NCI-H82 treated with DMSO at 0.1 percent for 48 hours (cell line): ENCODE results near the gene TMEM87B.
A peak's percentile ranks its signal among the peaks of the same experiment; 100 is the strongest.
"Not testable (repeated sequence)": the region's sequence is repeated elsewhere in the genome, so short reads cannot be mapped to it uniquely, and the experiment has no call there.

Experiments
- DNase-seq: peaks from one replicate; lab custom pipeline; 2025; ENCODE audit not compliant: unreplicated experiment; lab: John Stamatoyannopoulos, UW

The TMEM87B gene

DNA sequence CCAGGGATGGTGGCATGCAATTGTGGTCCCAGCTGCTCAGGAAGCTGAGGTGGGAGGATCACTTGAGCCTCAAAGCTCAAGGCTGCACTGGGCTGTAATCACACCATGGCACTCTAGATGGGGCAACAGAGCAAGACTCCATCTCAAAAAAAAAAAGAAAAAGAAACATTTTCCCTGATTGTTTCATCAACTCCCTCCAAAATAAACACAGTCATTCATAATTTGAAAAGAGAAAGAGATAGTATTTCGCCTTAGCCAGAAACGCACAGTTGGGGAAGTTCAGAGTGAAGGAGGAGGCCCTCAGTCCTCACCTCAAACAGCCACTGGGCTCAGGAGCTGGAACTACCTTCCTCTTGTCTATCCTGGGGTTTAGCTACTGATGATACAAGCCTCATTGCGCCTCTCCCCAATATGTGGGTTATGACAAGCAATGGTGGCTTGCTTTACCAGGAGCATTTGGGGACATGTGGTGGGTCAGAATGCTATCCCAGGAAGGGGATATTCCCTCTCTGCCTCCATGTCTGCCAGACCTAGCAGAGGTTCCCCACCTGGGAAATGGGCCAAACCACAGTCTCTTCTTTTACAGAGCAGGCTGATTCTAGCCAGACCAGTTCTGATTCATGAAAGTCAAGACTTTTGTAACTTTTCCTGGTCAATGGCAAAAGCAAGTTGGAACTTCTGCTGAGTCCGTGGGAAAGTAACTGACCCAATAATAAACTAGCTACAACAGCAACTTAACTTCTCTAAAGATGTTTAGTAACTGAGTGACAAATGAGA lies 22.2 kb upstream of the TMEM87B start:
- no peak for DNase-seq

DNA sequence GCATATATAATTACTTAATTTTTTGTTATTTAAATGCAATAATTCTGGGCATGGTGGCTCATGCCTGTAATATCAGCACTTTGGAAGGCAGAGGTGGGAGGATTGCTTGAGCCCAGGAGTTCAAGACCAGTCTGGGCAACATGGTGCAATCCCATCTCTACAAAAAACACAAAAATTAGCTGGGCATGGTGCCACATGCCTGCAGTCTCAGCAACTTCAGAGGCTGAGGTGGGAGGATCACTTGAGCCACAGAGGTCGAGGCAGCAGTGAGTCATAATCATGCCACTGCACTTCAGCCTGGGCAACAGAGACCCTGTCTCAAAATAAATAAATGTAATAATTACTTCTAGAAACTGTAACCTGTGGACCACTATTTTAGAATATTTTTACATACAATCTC lies 21.5 kb upstream of the TMEM87B start:
- no peak for DNase-seq

DNA sequence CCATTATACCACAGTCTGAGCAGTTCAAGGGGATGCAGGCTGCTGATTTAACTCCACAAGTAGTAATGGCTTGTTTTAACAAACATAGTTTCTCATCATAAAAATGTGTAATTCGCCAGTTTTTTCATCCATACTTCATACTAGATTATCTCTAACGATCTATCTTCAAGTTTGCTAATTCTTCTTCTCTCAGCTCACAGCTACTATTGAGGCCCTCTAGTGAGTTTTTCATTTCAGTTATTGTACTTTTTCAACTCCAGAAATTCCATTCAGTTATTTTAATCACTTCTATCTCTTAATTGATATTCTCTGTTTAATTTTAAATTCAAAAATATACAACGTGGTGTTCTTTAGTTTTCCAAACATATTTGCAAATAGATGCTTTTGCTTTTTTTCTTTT lies 20.1 kb upstream of the TMEM87B start:
- DNase-seq, result no peak

DNA sequence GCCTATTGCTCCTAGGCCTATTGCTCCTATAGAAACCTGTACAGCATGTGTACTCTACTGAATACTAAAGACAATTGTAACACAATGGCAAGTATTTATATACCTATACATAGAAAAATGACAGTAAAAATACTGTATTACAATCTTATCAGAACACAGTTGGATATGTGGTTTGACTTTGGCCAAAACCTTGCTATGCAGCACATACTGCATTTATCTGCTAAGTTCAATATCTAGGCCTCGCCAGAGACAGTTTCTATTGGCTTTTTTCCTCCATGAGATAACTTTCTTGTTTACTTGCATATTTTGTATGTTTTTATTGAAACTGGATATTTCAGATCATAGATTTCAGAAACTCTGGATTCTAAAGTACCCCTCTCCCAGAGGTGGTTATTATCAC lies 19.3 kb upstream of the TMEM87B start:
- DNase-seq, result no peak

DNA sequence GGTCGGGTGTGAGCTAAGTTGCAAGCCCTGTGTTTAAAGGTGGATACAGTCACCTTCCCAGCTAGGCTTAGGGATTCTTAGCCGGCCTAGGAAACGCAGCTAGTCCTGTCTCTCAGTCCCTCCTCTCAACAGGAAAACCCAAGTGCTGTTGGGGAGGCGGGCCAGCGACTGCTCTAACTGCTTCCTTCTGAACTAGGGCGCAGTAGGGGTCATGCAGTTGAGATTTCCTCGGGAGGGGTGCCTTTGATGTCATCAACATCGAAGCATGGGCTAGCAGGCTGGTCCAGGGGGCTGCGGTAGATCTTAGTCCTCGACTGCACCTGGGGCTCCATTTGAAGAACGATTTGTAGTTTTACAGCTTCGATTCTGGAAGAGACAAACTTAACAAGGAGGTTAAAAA lies 15.5 kb upstream of the TMEM87B start:
- DNase-seq, result not testable (repeated sequence)

DNA sequence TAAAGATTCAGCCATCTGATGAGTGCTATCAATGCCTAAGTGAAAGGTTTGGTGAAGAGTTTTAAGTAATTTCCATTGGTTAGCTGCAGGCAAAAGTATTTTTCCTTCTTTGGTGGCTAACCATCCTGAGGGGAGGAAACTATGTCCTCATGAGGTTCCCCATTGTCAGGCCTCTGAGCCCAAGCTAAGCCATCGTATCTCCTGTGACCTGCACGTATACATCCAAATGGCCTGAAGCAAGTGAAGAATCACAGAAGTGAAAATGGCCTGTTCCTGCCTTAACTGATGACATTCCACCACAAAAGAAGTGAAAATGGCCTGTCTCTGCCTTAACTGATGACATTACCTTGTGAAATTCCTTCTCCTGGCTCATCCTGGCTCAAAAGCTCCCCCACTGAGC lies 15.0 kb upstream of the TMEM87B start:
- DNase-seq, result not testable (repeated sequence)

DNA sequence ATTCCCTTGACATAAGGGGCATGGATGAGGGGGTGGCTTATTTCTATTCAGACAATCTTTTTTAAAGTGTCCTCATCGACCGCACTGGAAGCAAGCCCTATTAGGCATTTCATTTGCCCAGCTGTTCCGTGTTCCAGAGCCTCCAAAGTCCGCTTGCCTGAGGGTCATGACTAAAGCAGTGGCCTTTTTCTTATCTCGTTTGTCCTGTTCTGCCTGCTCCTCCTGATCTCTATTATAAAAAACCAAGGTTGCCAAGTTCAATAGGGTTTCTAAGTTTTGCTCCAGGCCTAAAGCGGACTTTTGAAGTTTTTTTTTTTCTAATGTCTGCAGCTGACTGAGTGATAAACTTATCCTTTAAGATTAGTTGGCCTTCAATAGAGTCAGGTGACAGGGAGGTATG lies 13.6 kb upstream of the TMEM87B start:
- not testable (repeated sequence) for DNase-seq

DNA sequence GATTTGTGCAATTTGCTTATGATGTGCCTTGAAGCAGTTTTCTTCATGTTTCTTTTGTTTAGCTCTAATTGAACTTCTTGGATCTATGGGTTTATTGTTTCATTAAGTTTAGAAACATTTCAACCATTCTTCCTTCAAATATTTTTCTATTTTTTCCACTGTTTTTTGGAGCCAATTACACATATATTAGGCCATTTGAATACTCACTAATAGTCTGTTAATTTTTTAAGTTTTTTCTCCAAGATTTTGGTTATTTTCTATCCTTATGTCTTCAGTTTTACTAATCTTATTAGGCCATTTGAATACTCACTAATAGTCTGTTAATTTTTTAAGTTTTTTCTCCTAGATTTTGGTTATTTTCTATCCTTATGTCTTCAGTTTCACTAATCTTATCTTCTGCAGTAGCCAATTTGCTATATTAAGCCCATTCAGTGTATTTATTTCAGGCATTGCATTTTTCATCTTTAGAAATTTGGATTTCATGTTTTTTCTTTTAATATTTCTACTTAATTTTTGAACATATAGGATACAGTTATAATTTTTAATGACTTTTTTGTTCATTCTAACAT lies 9.5 kb upstream of the TMEM87B start:
- no peak for DNase-seq

DNA sequence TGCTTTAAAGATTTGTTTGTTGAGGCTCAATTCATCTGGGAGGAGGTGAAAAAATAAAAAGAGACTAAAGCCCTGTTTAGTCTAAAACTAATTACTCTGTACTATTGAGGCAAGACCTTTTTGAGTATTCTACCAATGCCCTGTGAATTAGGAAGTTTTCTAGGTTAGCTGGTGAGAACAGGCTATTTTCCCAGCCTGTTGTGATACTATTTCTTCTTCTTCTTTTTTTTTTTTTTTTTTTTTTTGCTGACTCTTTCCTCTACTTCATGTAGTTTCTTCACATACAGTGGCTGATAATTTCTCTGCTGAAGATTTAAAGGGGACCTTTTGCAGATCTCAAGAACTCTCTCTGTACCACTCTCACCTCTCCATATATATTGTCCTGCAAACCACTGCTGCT lies 8.8 kb upstream of the TMEM87B start:
- no peak for DNase-seq

DNA sequence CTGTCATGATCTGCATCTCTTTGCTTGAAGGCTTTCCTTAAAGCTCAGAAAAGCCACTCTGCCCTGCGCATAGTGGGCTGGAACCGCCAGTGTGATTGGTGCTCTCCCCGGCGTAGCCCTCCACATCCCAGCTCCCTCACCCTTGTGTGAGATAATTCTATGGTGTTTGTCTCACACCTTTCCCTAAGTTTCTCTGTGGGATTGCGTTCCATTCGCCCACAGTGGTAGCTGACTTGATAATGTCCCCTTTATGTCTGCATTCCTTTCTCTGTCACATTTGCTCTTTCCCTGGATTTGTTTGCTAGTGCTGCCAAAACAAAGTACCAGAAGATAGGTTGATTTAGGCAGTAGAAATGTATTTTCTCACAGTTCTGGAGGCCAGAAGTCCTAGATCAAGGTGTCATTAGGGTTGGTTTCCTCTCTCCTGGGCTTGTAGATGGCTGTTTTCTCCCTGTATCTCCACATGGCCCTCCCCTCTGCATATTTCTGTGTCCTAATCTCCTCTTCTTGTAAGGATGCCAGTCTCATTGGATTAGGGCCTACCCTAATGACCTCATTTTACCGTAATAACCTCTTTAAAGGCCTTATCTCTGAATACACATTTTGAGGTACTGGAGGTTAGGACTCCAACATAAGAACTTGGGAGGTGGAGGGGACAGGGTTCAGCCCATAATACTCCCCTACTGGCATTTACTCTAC lies 7.4 kb upstream of the TMEM87B start:
- DNase-seq, result peak; percentile 77

DNA sequence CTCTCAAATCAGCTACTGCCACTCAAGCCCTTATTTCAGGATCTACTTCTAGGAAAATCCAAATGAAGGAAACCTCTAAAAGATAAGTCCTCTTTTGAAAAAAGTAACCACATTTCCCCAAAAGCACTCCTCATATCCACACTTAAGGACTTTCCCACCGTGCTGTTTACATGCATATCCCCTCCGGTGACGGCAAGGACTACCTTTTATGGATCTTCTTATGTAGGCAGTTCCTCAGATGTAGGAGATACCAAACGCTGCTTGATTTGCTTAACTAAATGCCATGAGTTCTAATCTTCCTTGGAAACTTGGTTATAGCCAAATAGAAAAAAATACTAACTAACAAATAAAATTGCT lies 6.9 kb upstream of the TMEM87B start:
- no peak for DNase-seq

DNA sequence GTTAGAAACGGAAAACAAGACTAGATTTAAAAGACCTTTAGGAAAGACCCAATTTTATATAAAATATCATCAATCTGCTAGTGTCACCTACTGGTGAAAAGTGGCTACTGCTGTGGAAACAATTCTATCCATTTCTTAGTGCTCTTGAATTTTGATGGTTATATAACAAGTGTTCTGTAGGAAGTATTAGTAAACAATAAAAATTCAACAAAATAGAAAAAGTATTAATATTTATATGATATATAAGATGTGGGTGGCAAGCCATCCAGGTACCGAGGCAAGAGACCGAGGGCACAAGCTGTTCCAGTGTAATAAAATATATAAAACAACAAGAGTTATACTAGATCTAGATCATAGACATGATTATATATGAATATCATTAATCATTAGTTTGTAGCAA lies 6.2 kb upstream of the TMEM87B start:
- DNase-seq, result peak; percentile 80

DNA sequence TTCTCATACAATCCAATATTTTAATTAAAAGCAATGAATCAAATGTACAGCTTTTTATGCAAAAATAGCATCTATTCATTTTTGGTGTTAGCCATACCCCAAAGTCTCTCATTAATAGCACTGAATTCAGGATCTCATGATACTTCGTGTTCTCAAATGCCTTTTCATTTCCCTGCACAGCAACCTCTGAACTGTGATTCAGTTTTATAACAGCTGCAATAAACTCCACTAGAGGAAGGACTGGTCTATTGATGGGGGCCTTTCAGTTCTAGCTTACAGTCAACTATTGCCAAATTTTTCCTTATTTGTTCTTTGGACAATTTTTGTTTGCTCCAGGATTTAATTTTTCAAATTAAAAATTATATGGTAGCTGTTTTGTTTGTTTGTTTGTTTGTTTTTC lies 4.8 kb upstream of the TMEM87B start:
- DNase-seq, result no peak

DNA sequence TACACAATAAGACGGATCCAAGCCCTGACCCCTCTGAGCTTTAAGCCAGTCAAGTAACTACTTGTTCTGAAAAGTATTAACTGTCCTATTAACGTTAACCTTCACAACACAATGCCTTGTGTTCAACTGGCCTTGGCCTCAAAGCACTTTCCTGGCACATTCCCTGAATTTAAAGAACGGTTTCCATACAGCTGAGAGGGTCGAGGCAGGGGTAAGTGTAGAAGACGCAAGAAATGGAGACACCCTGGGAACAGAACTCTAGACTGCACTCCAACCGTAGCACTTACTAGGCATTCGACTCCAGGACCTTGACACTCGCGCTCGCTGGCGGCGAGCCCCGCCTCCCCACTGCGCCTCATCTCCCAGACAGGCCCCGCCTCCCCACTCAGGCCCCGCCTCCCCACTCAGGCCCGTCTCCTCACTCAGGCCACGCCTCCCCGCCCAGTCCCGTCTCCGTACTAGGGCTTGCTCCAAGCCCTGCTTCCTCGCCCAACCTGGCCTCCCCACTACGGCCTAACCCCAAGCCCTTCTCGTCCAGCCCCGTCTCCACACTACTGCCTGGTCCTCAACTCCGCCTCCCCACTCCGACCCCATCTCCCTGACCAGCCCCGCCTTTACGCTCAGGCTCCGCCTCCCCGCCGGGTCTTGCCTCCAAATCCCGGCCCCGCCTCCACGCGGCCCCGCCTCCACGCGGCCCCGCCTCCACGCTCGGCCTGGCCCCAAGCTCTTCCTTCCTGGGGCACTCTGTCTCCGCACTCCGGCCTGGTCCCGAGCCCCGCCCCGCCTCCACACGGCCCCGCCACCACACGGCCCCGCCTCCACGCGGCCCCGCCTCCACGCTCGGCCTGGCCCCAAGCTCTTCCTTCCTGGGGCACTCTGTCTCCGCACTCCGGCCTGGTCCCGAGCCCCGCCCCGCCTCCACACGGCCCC lies 887 bp upstream of the TMEM87B start:
- DNase-seq, result peak; percentile 83

DNA sequence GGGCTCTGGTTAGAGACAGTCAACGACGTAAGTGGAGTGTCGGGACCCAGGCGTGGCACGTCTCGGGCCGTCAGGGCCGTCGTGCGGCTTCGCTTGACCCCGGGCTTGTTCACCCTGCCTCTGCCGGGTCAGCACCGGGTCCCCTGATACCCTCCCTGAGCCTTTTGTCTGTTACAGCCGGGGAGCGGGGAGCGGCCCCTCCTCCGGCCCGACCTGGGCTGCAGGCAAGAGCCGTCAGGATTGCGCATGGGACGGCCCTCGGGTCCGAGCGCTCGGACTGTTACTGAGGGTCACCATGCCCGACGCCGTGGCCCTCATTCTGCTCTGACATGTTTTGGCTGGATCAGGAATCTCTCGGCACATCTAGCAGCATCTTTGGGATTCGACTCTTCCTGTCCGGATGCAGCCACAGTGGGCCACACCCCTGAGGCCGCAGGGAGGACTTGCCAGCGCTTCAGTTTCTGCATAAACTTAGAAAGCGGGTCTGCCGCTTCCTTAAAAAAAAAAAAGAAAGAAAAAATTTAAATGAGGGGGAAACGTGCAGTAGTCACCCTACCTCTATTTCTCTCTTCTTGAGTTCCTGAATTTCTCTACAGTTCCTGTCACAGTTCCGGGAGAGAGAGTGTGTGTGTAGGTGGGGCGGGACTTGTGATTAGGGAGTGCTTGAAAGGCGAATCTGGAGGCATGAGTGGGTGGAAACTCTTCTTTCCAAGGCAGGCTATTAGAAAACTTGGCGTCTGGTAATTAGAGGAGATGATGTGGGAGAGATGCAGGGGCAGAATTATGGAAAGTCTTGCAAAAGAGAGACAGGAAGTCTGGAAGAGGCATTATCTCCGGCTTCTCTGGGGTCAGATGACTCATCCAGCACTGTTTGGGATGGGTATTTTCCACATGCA lies 909 bp downstream of the TMEM87B start:
- DNase-seq, result no peak

DNA sequence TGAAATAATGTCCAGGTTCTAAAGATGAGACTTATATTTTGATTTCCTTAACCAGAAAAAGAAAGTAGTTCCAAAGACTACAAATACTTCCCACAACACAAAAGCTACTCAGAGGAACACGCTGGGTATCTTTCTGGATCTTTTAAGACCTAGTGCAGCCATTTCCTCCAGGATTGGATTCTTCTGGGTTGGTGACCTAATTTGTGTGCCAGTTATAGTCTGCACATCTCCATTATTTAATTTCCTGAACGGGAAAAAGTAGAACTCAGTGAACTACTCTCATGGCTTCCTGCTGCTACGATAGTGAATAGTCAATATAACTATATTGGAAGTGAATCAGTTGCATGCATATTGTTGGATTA lies 1.5 kb downstream of the TMEM87B start:
- no peak for DNase-seq

DNA sequence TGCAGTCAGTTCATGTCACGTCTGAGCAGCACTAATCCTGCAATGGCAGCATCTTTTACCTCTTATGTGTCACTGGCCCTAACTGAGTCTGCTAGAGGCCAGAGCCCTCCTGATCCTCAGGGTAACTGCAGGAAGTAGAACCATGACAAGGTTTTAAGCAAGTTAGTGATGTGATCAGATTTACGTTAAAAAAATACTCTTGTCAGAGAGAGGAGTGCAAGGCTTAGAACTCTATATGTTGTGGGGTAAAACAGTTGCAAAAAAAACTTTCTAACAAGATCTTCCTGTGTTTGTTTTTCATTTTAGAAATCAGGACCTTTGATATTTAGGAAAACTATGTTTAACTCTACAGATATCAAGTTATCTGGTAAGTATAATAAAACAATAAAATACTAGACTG lies 4.6 kb downstream of the TMEM87B start:
- no peak for DNase-seq

DNA sequence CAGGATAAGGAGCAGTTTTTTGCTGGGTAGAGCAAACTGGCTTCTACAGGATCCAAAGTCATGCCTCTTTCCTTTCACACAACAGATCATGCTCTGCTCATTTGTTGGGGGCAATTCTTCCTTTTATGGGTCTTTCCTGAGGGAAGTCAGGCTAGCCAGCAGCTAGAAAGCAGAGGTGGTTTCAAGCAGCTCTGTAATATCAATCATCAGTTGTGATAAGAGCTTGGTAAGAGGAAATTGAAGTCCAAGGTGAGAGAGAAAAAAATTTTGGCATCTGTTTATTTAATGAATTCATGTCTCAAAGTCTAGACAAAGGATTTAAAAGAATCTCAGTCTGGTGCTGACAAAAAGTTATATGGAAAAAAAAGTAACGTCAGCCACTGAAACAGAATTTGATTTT lies 6.2 kb downstream of the TMEM87B start:
- DNase-seq, result no peak

DNA sequence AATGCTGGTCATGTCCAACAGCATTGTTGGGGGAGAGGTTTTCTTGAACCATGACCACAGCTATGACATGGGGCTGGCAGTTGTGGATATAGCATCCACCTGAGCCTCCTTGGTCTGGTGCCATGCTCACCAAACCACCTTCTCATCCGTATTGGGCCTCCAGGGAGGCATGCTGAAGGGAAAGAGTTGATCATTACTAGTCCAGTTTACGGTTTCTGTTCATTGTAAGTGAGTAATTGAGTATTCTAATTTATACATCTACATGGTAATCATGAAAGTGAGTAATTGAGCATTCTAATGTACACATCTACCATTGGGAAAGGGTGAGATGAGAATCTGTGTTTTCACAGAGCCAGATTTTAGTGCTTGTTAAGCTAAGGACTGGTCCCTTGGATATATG lies 6.8 kb downstream of the TMEM87B start:
- no peak for DNase-seq

DNA sequence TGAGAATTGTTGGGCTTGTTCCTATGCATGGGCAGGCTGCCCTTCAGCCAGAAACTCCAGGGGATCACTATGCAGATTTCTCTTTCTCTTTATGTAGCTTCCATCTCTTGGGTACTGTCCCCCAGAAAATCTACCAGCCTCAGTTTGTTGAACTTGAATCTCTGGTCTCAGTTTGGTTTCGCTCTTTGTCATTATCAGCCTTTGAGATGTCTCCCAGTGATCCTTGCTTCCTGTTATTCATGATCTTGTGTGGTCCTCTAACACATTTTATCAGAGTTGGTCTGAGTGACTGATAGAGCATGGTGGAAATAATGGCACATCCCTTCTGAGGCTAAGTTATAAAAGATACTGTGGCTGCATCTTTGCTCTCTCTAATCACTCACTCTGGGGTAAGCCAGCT lies 7.8 kb downstream of the TMEM87B start:
- no peak for DNase-seq

DNA sequence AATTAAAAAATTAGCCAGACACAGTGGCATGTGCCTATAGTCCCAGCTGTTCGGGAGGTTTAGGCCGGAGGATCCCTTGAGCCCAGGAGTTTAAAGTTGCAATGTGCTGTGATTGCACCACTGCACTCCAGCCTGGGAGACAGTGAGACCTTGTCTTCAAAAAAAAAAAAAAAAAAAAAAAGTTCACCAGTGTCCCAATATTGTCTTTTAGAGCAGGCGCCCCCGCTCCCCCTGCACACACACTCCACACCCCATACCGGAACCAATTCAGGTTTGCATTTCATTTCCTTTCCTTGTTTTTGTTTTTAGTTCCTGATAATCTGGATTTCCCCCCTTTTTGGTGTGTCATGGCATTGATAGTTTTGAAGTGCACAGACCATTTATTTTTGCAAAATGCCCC lies 10.4 kb downstream of the TMEM87B start:
- no peak for DNase-seq
